Measurements from ENCODE around the gene RTL5.

The RTL5 gene

GRCh38 chrX:72142094-72142793 is 10.5 kb upstream of the RTL5 start:
- peaks cover 3% of the 10 kb centered on the region for H3K36me3 Mint-ChIP-seq (ENCODE audit: insufficient read depth)
- DNase-seq (ENCODE audit: low spot score in 2 of 2) (no peak), ATAC-seq (replicated peaks; ENCODE audit: extremely low read depth, poor library complexity, severe bottlenecking) (peak; percentile 54)
- peaks cover 12% of the 10 kb centered on the region for H3K4me1 Mint-ChIP-seq
- H3K9me3 Mint-ChIP-seq = no peaks in the 10 kb centered on the region
- peak overlapping the region; percentile 6 for H3K4me3 Mint-ChIP-seq
- H3K27ac Mint-ChIP-seq (ENCODE audit: low read depth) = peak overlapping the region; percentile 67
- H3K27me3 Mint-ChIP-seq = no peaks in the 10 kb centered on the region

DNA sequence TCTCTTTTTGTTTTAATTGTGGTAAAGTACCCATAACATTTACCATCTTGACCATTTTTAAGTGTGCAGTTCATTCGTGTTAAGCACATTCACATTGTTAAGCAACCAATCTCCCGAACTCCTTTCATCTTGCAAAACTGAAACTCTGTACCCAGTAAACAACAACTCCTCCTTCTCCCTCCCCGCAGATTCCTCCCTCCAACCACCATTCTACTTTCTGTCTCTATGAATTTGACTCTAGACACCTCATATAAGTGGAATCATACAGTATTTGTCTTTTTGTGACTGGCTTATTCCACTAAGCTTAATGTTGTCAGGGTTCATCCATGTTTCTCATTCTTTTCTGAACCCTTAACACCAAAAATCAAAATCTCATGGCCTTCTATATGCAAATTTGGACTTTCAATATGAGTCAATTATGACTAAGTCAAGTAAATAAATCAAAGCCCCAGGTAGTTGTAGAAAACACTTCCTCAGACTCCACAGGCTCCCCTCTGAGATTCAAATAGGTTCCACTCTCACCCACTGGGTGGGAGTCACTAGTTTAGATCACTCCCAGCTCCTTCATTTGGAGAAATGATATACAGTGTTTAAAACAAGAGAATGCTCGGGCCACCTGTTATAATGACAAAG is 9.8 kb upstream of the RTL5 start:
- DNase-seq (ENCODE audit: low spot score in 2 of 2) (no peak), ATAC-seq (replicated peaks; ENCODE audit: extremely low read depth, poor library complexity, severe bottlenecking) (peak; percentile 72)
- H3K27ac Mint-ChIP-seq (ENCODE audit: low read depth) = no peak overlapping the region
- peaks cover 3% of the 10 kb centered on the region for H3K36me3 Mint-ChIP-seq (ENCODE audit: insufficient read depth)
- H3K4me3 Mint-ChIP-seq = peak overlapping the region; percentile 6
- H3K9me3 Mint-ChIP-seq = no peaks in the 10 kb centered on the region
- H3K4me1 Mint-ChIP-seq = peaks cover 12% of the 10 kb centered on the region
- H3K27me3 Mint-ChIP-seq = no peaks in the 10 kb centered on the region

DNA sequence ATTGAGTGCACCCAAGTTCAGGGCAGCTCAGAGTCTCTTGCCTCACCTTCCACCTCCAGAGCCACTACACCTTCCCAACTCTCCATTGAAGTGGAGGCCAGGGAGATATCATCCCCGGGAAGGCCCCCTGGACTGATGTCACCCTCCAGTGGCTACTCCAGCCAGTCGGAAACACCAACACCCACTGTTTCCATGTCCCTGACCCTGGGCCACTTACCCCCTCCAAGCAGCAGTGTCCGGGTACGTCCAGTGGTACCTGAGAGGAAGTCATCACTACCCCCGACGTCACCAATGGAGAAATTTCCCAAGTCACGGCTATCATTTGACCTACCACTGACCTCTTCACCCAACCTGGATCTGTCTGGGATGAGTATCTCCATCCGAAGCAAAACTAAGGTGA is 7.8 kb upstream of the RTL5 start:
- no peak overlapping the region for H3K27ac Mint-ChIP-seq (ENCODE audit: low read depth)
- no peak overlapping the region for H3K4me3 Mint-ChIP-seq
- peaks cover 12% of the 10 kb centered on the region for H3K4me1 Mint-ChIP-seq
- ATAC-seq (replicated peaks; ENCODE audit: extremely low read depth, poor library complexity, severe bottlenecking) = no peak
- peaks cover 2% of the 10 kb centered on the region for H3K36me3 Mint-ChIP-seq (ENCODE audit: insufficient read depth)
- H3K27me3 Mint-ChIP-seq = no peaks in the 10 kb centered on the region
- no peaks in the 10 kb centered on the region for H3K9me3 Mint-ChIP-seq
- no peak for DNase-seq (ENCODE audit: low spot score in 2 of 2)

DNA sequence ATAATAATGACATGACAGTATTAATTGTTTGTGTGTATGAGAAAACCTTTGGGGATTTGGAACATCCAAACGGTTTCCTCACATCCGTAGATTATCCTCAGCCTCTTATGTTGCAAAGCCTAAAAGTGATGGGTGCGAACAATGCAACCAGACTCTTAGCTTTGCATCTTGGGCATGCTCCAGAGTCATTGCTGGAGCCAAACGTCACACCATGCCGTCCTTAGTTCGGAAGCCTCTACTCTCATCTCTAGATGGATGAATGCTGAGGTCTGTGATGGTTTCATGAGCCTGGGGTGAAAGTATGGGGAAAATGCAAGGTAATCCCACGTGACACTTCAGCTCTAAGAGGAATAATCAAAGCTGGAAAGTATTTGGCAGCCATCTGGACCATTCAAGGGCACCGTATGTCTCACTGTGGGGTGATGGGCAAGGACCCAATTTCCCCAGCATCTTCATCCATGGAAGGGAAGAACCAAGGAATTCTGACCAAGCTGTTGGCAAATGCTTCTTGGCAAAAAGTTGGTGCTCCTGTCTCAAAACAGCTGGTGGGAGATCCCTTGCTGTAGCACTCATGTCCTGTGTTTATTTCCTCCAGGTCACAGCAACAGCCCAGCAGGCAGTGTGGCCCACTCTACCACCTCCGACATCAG is 6.3 kb upstream of the RTL5 start:
- Mint-ChIP-seq H3K27ac (ENCODE audit: low read depth) (no peak overlapping the region), H3K9me3 (no peaks in the 10 kb centered on the region), H3K4me1 (peaks cover 12% of the 10 kb centered on the region), H3K4me3 (no peak overlapping the region), H3K27me3 (no peaks in the 10 kb centered on the region), H3K36me3 (ENCODE audit: insufficient read depth) (peaks cover 3% of the 10 kb centered on the region)
- DNase-seq (ENCODE audit: low spot score in 2 of 2) = no peak
- no peak for ATAC-seq (replicated peaks; ENCODE audit: extremely low read depth, poor library complexity, severe bottlenecking)

DNA sequence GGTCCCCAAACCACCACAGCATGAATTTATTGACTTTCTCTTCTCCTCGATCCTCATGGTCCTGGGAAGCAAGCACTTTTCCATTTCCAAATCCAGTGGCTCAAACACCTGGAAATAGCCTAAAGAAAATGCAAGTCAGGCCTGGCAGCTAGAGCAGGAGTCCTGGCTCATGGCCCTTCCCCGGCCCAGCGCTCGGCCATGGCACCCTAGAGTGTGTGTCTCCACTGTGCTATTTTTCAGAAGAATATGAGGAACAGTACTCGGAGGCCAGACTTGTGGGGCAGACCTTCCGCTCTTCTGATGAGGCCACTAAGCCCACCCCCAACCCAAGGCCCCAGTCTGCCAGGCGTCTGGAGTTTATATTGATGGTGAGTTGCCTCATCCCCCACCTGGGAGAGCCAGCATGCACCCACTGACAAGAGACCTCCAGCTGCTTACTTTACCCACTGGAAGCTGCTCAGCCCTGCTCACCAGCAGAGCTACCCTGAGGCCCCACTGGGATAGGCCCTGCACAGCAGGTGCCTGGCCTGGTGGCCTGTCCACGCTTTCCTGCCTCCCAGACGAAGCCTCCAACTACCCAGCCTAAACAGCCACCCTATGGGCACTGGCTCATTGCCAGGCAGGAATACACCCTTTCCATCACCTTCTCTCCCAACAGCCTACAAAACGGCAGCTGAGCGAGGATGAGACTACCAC is 2.3 kb upstream of the RTL5 start:
- DNase-seq (ENCODE audit: low spot score in 2 of 2) (no peak), ATAC-seq (replicated peaks; ENCODE audit: extremely low read depth, poor library complexity, severe bottlenecking) (no peak)
- peaks cover 7% of the 10 kb centered on the region for H3K36me3 Mint-ChIP-seq (ENCODE audit: insufficient read depth)

DNA sequence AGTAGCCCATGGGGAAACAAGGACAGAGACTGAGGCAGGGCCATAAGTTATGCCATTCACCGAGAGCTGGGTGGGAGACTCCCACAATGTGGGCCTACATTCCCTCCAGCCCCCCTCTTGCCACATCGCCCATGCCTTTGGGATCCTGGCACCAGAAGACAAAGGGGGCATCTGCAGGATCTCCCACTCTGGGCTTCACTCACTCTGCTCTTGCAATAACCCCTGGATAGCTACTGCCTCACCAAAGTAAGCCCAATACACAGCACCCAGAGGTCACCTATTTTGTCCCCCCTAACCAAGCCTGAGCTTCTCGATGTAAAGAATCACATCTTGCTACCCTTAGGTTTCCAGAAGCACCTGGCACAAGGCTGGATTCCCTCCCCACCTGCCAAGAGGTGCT is 741 bp upstream of the RTL5 start:
- no peaks in the 10 kb centered on the region for H3K27me3 Mint-ChIP-seq
- ATAC-seq (replicated peaks; ENCODE audit: extremely low read depth, poor library complexity, severe bottlenecking) = no peak
- peaks cover 5% of the 10 kb centered on the region for H3K36me3 Mint-ChIP-seq (ENCODE audit: insufficient read depth)
- H3K4me3 Mint-ChIP-seq = peak overlapping the region; percentile 76
- peak overlapping the region; percentile 89 for H3K27ac Mint-ChIP-seq (ENCODE audit: low read depth)
- H3K4me1 Mint-ChIP-seq = peaks cover 10% of the 10 kb centered on the region
- no peaks in the 10 kb centered on the region for H3K9me3 Mint-ChIP-seq
- no peak for DNase-seq (ENCODE audit: low spot score in 2 of 2)

More for the DNA sequence above, 2.3 kb upstream of the RTL5 start:
- Mint-ChIP-seq H3K9me3 (no peaks in the 10 kb centered on the region), H3K4me1 (peaks cover 10% of the 10 kb centered on the region), H3K4me3 (no peak overlapping the region), H3K27ac (ENCODE audit: low read depth) (no peak overlapping the region), H3K27me3 (no peaks in the 10 kb centered on the region)

- ATAC-seq (replicated peaks; ENCODE audit: extremely low read depth, poor library complexity, severe bottlenecking) = no peak
- no peak overlapping the region for H3K27ac Mint-ChIP-seq (ENCODE audit: low read depth)
- H3K9me3 Mint-ChIP-seq = no peaks in the 10 kb centered on the region
- H3K36me3 Mint-ChIP-seq (ENCODE audit: insufficient read depth) = peaks cover 5% of the 10 kb centered on the region
- DNase-seq (ENCODE audit: low spot score in 2 of 2) = no peak
- no peaks in the 10 kb centered on the region for H3K27me3 Mint-ChIP-seq
- peaks cover 16% of the 10 kb centered on the region for H3K4me1 Mint-ChIP-seq
- peak overlapping the region; percentile 76 for H3K4me3 Mint-ChIP-seq
These were observed 909 bp downstream of the RTL5 start for GRCh38 chrX:72130762-72131250.

- Mint-ChIP-seq H3K9me3 (no peaks in the 10 kb centered on the region), H3K36me3 (ENCODE audit: insufficient read depth) (peaks cover 5% of the 10 kb centered on the region), H3K27me3 (no peaks in the 10 kb centered on the region), H3K4me1 (peaks cover 21% of the 10 kb centered on the region), H3K4me3 (peak overlapping the region; percentile 76), H3K27ac (ENCODE audit: low read depth) (no peak overlapping the region)
- ATAC-seq (replicated peaks; ENCODE audit: extremely low read depth, poor library complexity, severe bottlenecking) = no peak
- no peak for DNase-seq (ENCODE audit: low spot score in 2 of 2)
These were observed 1.5 kb downstream of the RTL5 start for GRCh38 chrX:72130156-72130761.

DNA sequence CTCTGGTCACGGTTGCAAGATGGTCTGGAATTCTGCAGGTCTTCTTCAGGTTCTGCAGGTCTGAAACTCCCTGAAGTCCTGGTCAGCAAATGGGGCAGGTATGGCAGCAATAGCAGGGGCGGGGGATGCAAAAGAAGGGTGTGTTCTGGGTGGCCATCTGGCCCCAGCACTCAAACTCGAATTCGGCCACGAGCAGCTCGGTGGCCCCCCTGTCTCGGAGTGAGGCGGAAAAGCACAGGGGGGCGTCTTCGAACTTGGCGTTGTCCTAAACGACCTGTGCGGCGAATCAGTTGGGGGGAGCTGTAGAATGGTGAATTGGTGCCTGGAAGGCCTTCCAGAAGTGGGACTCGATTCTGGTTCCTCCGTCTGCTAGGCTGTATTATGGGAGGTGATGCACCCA is 2.1 kb downstream of the RTL5 start:
- Mint-ChIP-seq H3K27me3 (no peaks in the 10 kb centered on the region), H3K4me1 (peaks cover 27% of the 10 kb centered on the region), H3K36me3 (ENCODE audit: insufficient read depth) (peaks cover 5% of the 10 kb centered on the region), H3K4me3 (peak overlapping the region; percentile 13), H3K9me3 (no peaks in the 10 kb centered on the region), H3K27ac (ENCODE audit: low read depth) (no peak overlapping the region)
- ATAC-seq (replicated peaks; ENCODE audit: extremely low read depth, poor library complexity, severe bottlenecking) (no peak), DNase-seq (ENCODE audit: low spot score in 2 of 2) (no peak)

- H3K27me3 Mint-ChIP-seq = no peaks in the 10 kb centered on the region
- H3K36me3 Mint-ChIP-seq (ENCODE audit: insufficient read depth) = peaks cover 5% of the 10 kb centered on the region
- no peak overlapping the region for H3K4me3 Mint-ChIP-seq
- DNase-seq (ENCODE audit: low spot score in 2 of 2) (no peak), ATAC-seq (replicated peaks; ENCODE audit: extremely low read depth, poor library complexity, severe bottlenecking) (no peak)
- no peaks in the 10 kb centered on the region for H3K9me3 Mint-ChIP-seq
- peaks cover 34% of the 10 kb centered on the region for H3K4me1 Mint-ChIP-seq
- H3K27ac Mint-ChIP-seq (ENCODE audit: low read depth) = no peak overlapping the region
These were observed 2.8 kb downstream of the RTL5 start for GRCh38 chrX:72128881-72129280.

DNA sequence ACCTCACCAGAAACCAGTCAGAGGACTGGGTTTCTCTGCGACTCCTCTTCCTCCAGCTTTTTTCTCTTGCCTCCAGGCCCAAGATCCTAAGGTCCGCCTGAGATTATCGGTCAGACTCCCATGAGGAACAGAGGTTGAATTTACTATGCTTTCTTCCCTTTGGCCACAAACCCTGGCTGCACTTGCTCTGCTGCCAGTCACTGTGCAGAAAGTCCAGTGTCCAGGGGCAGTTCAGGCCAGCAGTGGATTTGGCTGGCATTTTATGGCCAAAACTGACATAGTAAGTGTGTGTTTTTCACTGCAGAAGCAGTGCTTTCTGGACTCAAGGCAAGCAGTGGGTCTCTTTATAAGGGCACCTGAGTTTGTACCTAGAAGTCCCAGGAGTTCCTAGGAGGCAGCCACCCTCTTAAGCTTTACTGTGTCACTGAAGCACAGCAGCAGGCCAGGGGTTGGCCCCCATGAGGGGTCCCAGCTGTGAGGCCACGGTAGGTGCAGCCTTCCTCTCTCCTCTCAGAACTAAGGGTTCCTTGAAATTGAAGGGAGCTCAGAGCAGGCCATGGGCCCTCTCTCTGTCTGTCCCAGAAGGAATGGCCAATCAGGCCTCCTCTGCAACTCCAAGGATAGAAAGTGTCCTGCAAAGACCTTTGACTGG is 3.4 kb downstream of the RTL5 start:
- Mint-ChIP-seq H3K27me3 (no peaks in the 10 kb centered on the region), H3K9me3 (no peaks in the 10 kb centered on the region), H3K4me3 (no peak overlapping the region), H3K27ac (ENCODE audit: low read depth) (no peak overlapping the region), H3K4me1 (peaks cover 40% of the 10 kb centered on the region), H3K36me3 (ENCODE audit: insufficient read depth) (peaks cover 5% of the 10 kb centered on the region)
- ATAC-seq (replicated peaks; ENCODE audit: extremely low read depth, poor library complexity, severe bottlenecking) (no peak), DNase-seq (ENCODE audit: low spot score in 2 of 2) (no peak)

DNA sequence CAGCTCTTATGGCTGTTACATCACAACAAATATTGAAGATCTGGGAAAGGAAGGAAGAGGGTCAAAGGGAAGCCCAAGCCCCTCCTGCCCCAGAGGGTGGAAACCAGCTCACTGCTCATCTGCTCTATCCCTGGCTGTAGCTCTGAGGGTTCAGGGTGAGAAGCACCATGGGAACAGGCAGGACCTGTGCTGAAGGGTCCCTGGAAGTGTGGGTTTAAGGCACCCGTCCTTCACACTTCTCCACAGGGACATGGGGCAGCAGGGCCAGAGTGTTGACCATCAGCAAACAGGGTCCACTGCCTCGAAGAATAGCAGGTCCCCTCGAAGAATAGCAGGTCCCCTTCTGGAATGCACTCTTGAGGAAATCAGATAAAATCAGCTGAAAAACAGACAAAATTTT is 4.4 kb downstream of the RTL5 start:
- no peaks in the 10 kb centered on the region for H3K27me3 Mint-ChIP-seq

More for the DNA sequence above, 4.4 kb downstream of the RTL5 start:
- H3K36me3 Mint-ChIP-seq (ENCODE audit: insufficient read depth) = peaks cover 3% of the 10 kb centered on the region
- DNase-seq (ENCODE audit: low spot score in 2 of 2) (no peak), ATAC-seq (replicated peaks; ENCODE audit: extremely low read depth, poor library complexity, severe bottlenecking) (no peak)
- H3K9me3 Mint-ChIP-seq = no peaks in the 10 kb centered on the region
- H3K4me1 Mint-ChIP-seq = peaks cover 48% of the 10 kb centered on the region
- H3K27ac Mint-ChIP-seq (ENCODE audit: low read depth) = no peak overlapping the region
- H3K4me3 Mint-ChIP-seq = no peak overlapping the region
